Posterior vena cava (tissue), 2 donors: ENCODE data around the gene NIPAL3. TPM values are rescaled to one million over a fixed set of nuclear protein-coding genes. Genes with fewer than 3 reads are reported as not detected.
"Not testable (repeated sequence)": the region's sequence is repeated elsewhere in the genome, so short reads cannot be mapped to it uniquely, and the experiment has no call there.

Experiments used
- DNase-seq: peaks from one replicate; pipeline ENCODE4 v3.0.0-alpha.2; 2020; ENCODE audit warnings: low spot score
- intact Hi-C, 2 donors: fragments of 100-400 bp; cut with DNase I; formaldehyde crosslinking; loops; one replicate each; pipeline versions ENCODE4 v1.14.1 to v1.14.2; 2022 to 2023
- total RNA-seq, 2 donors: library from RNA; stranded (reverse); fragmentation: NEBNext Ultra II Directional; extraction: Animal tissue kit (Norgen Biotek cat#: 25700); gene quantifications; one replicate each; pipeline ENCODE4 v1.2.1, GENCODE V29; 2021
- donor health status: DM: yes; HTN: yes; CAD: no.
- donor health status: DM: yes; HTN: yes; CAD: no.

The NIPAL3 gene
- total RNA-seq, 2 donors from 2014 or later, result 7.5 to 8.7 TPM

GRCh38 chr1:24477309-24477708, 61.7 kb downstream of the NIPAL3 start:
- intact Hi-C loops, result no loop called here
- DNase-seq, result peak; percentile 11

GRCh38 chr1:24481101-24481500, 65.5 kb downstream of the NIPAL3 start:
- peak; percentile 46 for DNase-seq
- intact Hi-C loops, result no loop called here

GRCh38 chr1:24481843-24482610, 66.4 kb downstream of the NIPAL3 start:
- intact Hi-C loops, result no loop called here
- peak; percentile 51 for DNase-seq

GRCh38 chr1:24483441-24483840, 67.8 kb downstream of the NIPAL3 start:
- intact Hi-C loops, result no loop called here
- peak; percentile 16 for DNase-seq

- DNase-seq, result peak; percentile 42
- intact Hi-C loops, result no loop called here
These were observed 68.6 kb downstream of the NIPAL3 start for GRCh38 chr1:24484199-24484598.

GRCh38 chr1:24486331-24487065, 70.9 kb downstream of the NIPAL3 start:
- DNase-seq, result peak; percentile 35
- intact Hi-C loops, result no loop called here

- DNase-seq, result no peak
These were observed 71.9 kb downstream of the NIPAL3 start for GRCh38 chr1:24487455-24487854.

GRCh38 chr1:24488159-24488558, 72.6 kb downstream of the NIPAL3 start:
- intact Hi-C loops, result not testable (repeated sequence)

More at GRCh38 chr1:24487455-24487854, 71.9 kb downstream of the NIPAL3 start:
- intact Hi-C loops, result no loop called here

GRCh38 chr1:24489674-24490073, 74.1 kb downstream of the NIPAL3 start:
- intact Hi-C loops, result no loop called here
- DNase-seq, result no peak

More at GRCh38 chr1:24488159-24488558, 72.6 kb downstream of the NIPAL3 start:
- not testable (repeated sequence) for DNase-seq

- intact Hi-C loops, result no loop called here
- DNase-seq, result no peak
These were observed 74.6 kb downstream of the NIPAL3 start for GRCh38 chr1:24490101-24490781.

GRCh38 chr1:24491577-24492360, 76.2 kb downstream of the NIPAL3 start:
- DNase-seq, result no peak
- intact Hi-C loops, result no loop called here

GRCh38 chr1:24492935-24493334, 77.3 kb downstream of the NIPAL3 start:
- DNase-seq, intact Hi-C loops: not testable (repeated sequence)

GRCh38 chr1:24493785-24494184, 78.2 kb downstream of the NIPAL3 start:
- no peak for DNase-seq
- intact Hi-C loops, result no loop called here

- intact Hi-C loops, result no loop called here
- DNase-seq, result no peak
These were observed 83.0 kb downstream of the NIPAL3 start for GRCh38 chr1:24498589-24498988.

GRCh38 chr1:24500448-24501048, 84.9 kb downstream of the NIPAL3 start:
- no peak for DNase-seq
- intact Hi-C loops, result no loop called here

- no peak for DNase-seq
These were observed 85.9 kb downstream of the NIPAL3 start for GRCh38 chr1:24501371-24502064.

GRCh38 chr1:24502065-24502708, 86.6 kb downstream of the NIPAL3 start:
- intact Hi-C loops, result no loop called here
- peak; percentile 87 for DNase-seq

More at GRCh38 chr1:24501371-24502064, 85.9 kb downstream of the NIPAL3 start:
- intact Hi-C loops, result no loop called here

GRCh38 chr1:24502709-24503058, 87.1 kb downstream of the NIPAL3 start, which contains the start of gene RCAN3:
RCAN3 (plus strand) TSS chr1:24502836; CDS start chr1:24514373, 11,537 bp downstream.
- intact Hi-C loops, result no loop called here
- peak; percentile 92 for DNase-seq
